ENCODE data around the gene ZBTB46. TPM values are rescaled to one million over a fixed set of nuclear protein-coding genes. Genes with fewer than 3 reads are reported as not detected.

The ZBTB46 gene
- total RNA-seq, 1 experiment from 2014 or later = 27.1 TPM

- H3K4ac ChIP-seq (ENCODE audit: low read depth, low read length) = no peak within 1 kb of the TSS
- H3K9ac ChIP-seq (ENCODE audit: extremely low read depth, insufficient read length, low read length) = no peak within 1 kb of the TSS
- no peak within 1 kb of the TSS for H2AK5ac ChIP-seq (ENCODE audit: insufficient read length, low read length)
- H3K18ac ChIP-seq (ENCODE audit: insufficient read length, low read depth, low read length) = no peak within 1 kb of the TSS
- no peak within 1 kb of the TSS for H2BK5ac ChIP-seq (ENCODE audit: insufficient read length, low read length)
- Mint-ChIP-seq H3K36me3 (ENCODE audit: insufficient read depth in 1 of 3, low read depth in 3 of 3) (peaks cover 0 to 18% (median 11%) of the 10 kb centered on the region in 3 experiments; a peak in 5 of 7 replicates), H3K4me3 (peak within 1 kb of the TSS; percentile 65 to 76), H3K27ac (no peak within 1 kb of the TSS), H3K27me3 (ENCODE audit: low read depth) (no peaks in the 10 kb centered on the region; the same call in 1 of the 2 replicates), H3K4me1 (peaks cover 0 to 2% of the 10 kb centered on the region in 2 experiments; a peak in 1 of 4 replicates), H3K9me3 (no peaks in the 10 kb centered on the region)
- no peaks in the 10 kb centered on the region for H3K9me3 ChIP-seq (ENCODE audit: control insufficient read depth, low read depth, low read length)
- H3K27me3 ChIP-seq (ENCODE audit: insufficient read depth, low read length) = no peaks in the 10 kb centered on the region
- peaks cover 9% of the 10 kb centered on the region for H3K23me2 ChIP-seq (ENCODE audit: insufficient read length, low read depth, low read length, poor library complexity, severe bottlenecking)
- H3T11ph ChIP-seq (ENCODE audit: low read length) = no peak within 1 kb of the TSS
- peak within 1 kb of the TSS; percentile 56 for H3K4me2 ChIP-seq (ENCODE audit: insufficient read depth, insufficient read length, low read length)
- no CpG with 5 or more reads among the region's 136 CpGs for WGBS (ENCODE audit: extremely low coverage, insufficient read length, low lambda C conversion rate)
- no peaks in the 10 kb centered on the region for H3K79me1 ChIP-seq (ENCODE audit: insufficient read depth, low read depth, low read length, poor library complexity, severe bottlenecking)
- H3K14ac ChIP-seq (ENCODE audit: insufficient read depth, low read length) = 0 out of 2 replicates have a peak within 1 kb of the TSS, but pooled peaks have one; percentile 6
- no peak within 1 kb of the TSS for H2AFZ ChIP-seq (ENCODE audit: low read length)
- no peaks in the 10 kb centered on the region for H4K20me1 ChIP-seq (ENCODE audit: control insufficient read depth, insufficient read depth, insufficient read length)
- H2BK15ac ChIP-seq (ENCODE audit: low read depth, low read length) = no peak within 1 kb of the TSS
- H2BK12ac ChIP-seq (ENCODE audit: insufficient read length, low read depth, low read length) = no peak within 1 kb of the TSS
- H4K8ac ChIP-seq (replicated peaks; ENCODE audit: insufficient read length, low read depth, low read length) = no peak within 1 kb of the TSS
- TF ChIP-seq CTCF (conservative IDR thresholded peaks at IDR 0.05) = no peak
- no peaks in the 10 kb centered on the region for H3K79me2 ChIP-seq (ENCODE audit: insufficient read depth, low read length)
- no peak within 1 kb of the TSS for H2BK20ac ChIP-seq (ENCODE audit: low read depth, low read length, poor library complexity, severe bottlenecking)
- no peak within 1 kb of the TSS for H4K91ac ChIP-seq (ENCODE audit: insufficient read length, low read depth, low read length)
- no peak within 1 kb of the TSS for H3K56ac ChIP-seq (ENCODE audit: insufficient read length, low read depth, low read length)
- H3K27ac ChIP-seq (ENCODE audit: insufficient read length, low read depth, low read length) = no peak within 1 kb of the TSS
- no peak within 1 kb of the TSS for H3K23ac ChIP-seq (ENCODE audit: insufficient read length, low read depth, low read length)
- H4K5ac ChIP-seq (ENCODE audit: insufficient read length, low read depth, low read length) = no peak within 1 kb of the TSS
- peak; percentile 68 for DNase-seq
- no peak within 1 kb of the TSS for H2BK120ac ChIP-seq (ENCODE audit: low read depth, low read length, poor library complexity, severe bottlenecking)
- no peaks in the 10 kb centered on the region for H3K4me1 ChIP-seq (ENCODE audit: insufficient read depth, low read length)
Observed at GRCh38 chr20:63739130-63740069, 91.7 kb downstream of the ZBTB46 start, which contains the start of gene SLC2A4RG. TSS of gene SLC2A4RG (plus strand) at chr20:63739776. CDS start at chr20:63739913, 137 bp downstream.
